GM19438 (cell line): ENCODE results near the gene CORO1C.
A peak's percentile ranks its signal among the peaks of the same experiment; 100 is the strongest.

Experiments
- ATAC-seq: cut with Tn5 transposase; IDR thresholded peaks from one replicate; pipeline ENCODE4 v1.9.1; 2021; ENCODE audit warnings: low read depth; ENCODE audit not compliant: unreplicated experiment

Gene CORO1C

GRCh38 chr12:108700833-108701541 lies 30.3 kb downstream of the CORO1C start:
- ATAC-seq = no peak

- no peak for ATAC-seq
These were observed 31.3 kb downstream of the CORO1C start for GRCh38 chr12:108699955-108700563.

GRCh38 chr12:108697905-108698304 lies 33.4 kb downstream of the CORO1C start:
- no peak for ATAC-seq

- ATAC-seq = no peak
These were observed 34.4 kb downstream of the CORO1C start for GRCh38 chr12:108696996-108697290.

GRCh38 chr12:108696111-108696995 lies 35.0 kb downstream of the CORO1C start:
- no peak for ATAC-seq

GRCh38 chr12:108694812-108695278 lies 36.5 kb downstream of the CORO1C start:
- no peak for ATAC-seq

GRCh38 chr12:108693751-108694150 lies 37.6 kb downstream of the CORO1C start:
- ATAC-seq = no peak

GRCh38 chr12:108693186-108693730 lies 38.1 kb downstream of the CORO1C start:
- ATAC-seq = no peak

GRCh38 chr12:108691998-108692808 lies 39.1 kb downstream of the CORO1C start:
- ATAC-seq = peak; percentile 12

GRCh38 chr12:108691175-108691997 lies 39.9 kb downstream of the CORO1C start:
- ATAC-seq = peak; percentile 87

GRCh38 chr12:108690542-108691174 lies 40.7 kb downstream of the CORO1C start:
- ATAC-seq = no peak

- ATAC-seq = no peak
These were observed 41.2 kb downstream of the CORO1C start for GRCh38 chr12:108690191-108690518.

GRCh38 chr12:108689314-108690190 lies 41.8 kb downstream of the CORO1C start:
- no peak for ATAC-seq

- ATAC-seq = no peak
These were observed 44.5 kb downstream of the CORO1C start for GRCh38 chr12:108686780-108687179.

- ATAC-seq = no peak
These were observed 45.7 kb downstream of the CORO1C start for GRCh38 chr12:108685469-108686260.

- no peak for ATAC-seq
These were observed 47.3 kb downstream of the CORO1C start for GRCh38 chr12:108683906-108684556.

- no peak for ATAC-seq
These were observed 50.0 kb downstream of the CORO1C start for GRCh38 chr12:108681317-108681716.
